CD4-positive, CD25-positive, alpha-beta regulatory T cell (primary cell): Measurements from ENCODE around the gene PIK3R2. TPM values are rescaled to one million over a fixed set of nuclear protein-coding genes. Genes with fewer than 3 reads are reported as not detected.
A peak's percentile ranks its signal among the peaks of the same experiment; 100 is the strongest.

ENCODE experiments used
- ATAC-seq, 2 donors: fragments of 150-1000 bp; cut with Tn5 transposase; one replicate each; pipeline ENCODE4 v1.10.0; 2021; ENCODE audit warnings: low read depth in 2 of 2, moderate number of reproducible peaks in 2 of 2, moderate library complexity in 1 of 2
- DNase-seq, 3 donors: peaks; one replicate each; pipeline versions ENCODE4 v3.0.0 to v3.0.0-alpha.2; 2012 to 2022; ENCODE audit warnings: mixed read lengths in 1 of 3
- H3K27ac ChIP-seq: one replicate; pipeline ENCODE4 v1.7.0; 2013; ENCODE audit warnings: mild to moderate bottlenecking, low read length; ENCODE audit not compliant: insufficient read depth, poor library complexity, severe bottlenecking
- H3K27me3 ChIP-seq: one replicate; pipeline ENCODE4 v1.7.0; 2013; ENCODE audit warnings: low read length; ENCODE audit not compliant: control insufficient read depth, insufficient read depth
- H3K36me3 ChIP-seq: one replicate; pipeline ENCODE4 v1.7.0; 2013; ENCODE audit warnings: mild to moderate bottlenecking, low read length, moderate library complexity; ENCODE audit not compliant: control insufficient read depth, insufficient read depth
- H3K4me1 ChIP-seq: 2 replicates; pipeline ENCODE4 v1.7.0; 2013; ENCODE audit warnings: mild to moderate bottlenecking, low read length; ENCODE audit not compliant: insufficient read depth, control insufficient read depth, poor library complexity, severe bottlenecking
- H3K4me3 ChIP-seq: one replicate; pipeline ENCODE4 v1.7.0; 2013; ENCODE audit warnings: low read depth, mild to moderate bottlenecking, low read length, moderate library complexity
- H3K9me3 ChIP-seq, 2 experiments: 1 replicate in 1 of 2; 2 replicates in 1 of 2; pipeline ENCODE4 v1.7.0; 2013; ENCODE audit warnings: low read length in 2 of 2, mild to moderate bottlenecking in 1 of 2, moderate library complexity in 1 of 2; ENCODE audit not compliant: control insufficient read depth in 2 of 2
- H3K27ac Mint-ChIP-seq, 3 donors: one replicate each; pipeline ENCODE4 v1.8.0; 2020 to 2022; ENCODE audit warnings: mild to moderate bottlenecking in 3 of 3, mixed read lengths in 3 of 3, moderate library complexity in 2 of 3
- H3K27me3 Mint-ChIP-seq: one replicate; pipeline ENCODE4 v1.8.0; 2022; ENCODE audit warnings: mild to moderate bottlenecking, mixed read lengths
- H3K36me3 Mint-ChIP-seq: one replicate; pipeline ENCODE4 v1.8.0; 2020; ENCODE audit warnings: mixed read lengths
- H3K4me1 Mint-ChIP-seq, 4 donors: one replicate each; pipeline ENCODE4 v1.8.0; 2020 to 2022; ENCODE audit warnings: mixed read lengths in 4 of 4, mild to moderate bottlenecking in 1 of 4
- H3K4me3 Mint-ChIP-seq, 4 donors: one replicate each; pipeline ENCODE4 v1.8.0; 2020 to 2022; ENCODE audit warnings: mild to moderate bottlenecking in 4 of 4, mixed read lengths in 4 of 4, moderate library complexity in 3 of 4
- H3K9me3 Mint-ChIP-seq, 7 donors: one replicate each; pipeline ENCODE4 v1.8.0; 2020 to 2022; ENCODE audit warnings: mixed read lengths in 7 of 7, mild to moderate bottlenecking in 3 of 7, moderate library complexity in 2 of 7
- polyA plus RNA-seq, 4 donors: library from polyadenylated mRNA; unstranded; fragments of 300-500 nt; fragmentation: Illumina TruSeq; gene quantifications; one replicate each; pipeline ENCODE4 v1.2.3, GENCODE V29; 2021
- total RNA-seq: library from RNA; stranded (reverse); gene quantifications from one replicate; pipeline ENCODE4 v1.2.3, GENCODE V29; 2022

PIK3R2 gene
- total and polyA plus RNA-seq, 5 donors from 2014 or later: 0.42 to 9.4 (median 3.2) TPM

DNA sequence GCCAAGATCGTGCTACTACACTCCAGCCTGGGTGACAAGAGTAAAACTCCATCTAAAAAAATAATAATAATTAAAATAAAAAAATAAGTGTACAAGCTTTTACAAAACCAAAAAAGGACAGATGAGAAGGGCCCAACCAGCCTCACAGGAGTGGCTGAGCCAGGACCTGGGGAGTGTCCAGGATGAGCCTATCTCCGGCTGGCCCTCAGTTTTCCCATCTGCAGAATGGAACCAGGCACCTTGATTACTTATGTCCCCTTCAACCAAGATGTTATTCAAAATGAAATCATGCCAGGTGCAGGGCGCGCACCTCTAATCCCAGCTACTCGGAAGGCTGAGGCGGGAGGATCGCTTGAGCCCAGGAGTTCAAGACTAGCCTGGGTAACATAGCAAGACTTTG lies 11.1 kb downstream of the PIK3R2 start:
- Mint-ChIP-seq H3K27me3 (no peaks in the 10 kb centered on the region), H3K4me1 (peaks cover 0 to 11% (median 5%) of the 10 kb centered on the region in 4 donors), H3K36me3 (peaks cover 15% of the 10 kb centered on the region), H3K27ac (peak overlapping the region in 1 of 3 donors; percentile 86), H3K4me3 (no peak overlapping the region), H3K9me3 (peaks cover 0 to 2% (median 0%) of the 10 kb centered on the region in 7 donors)
- ATAC-seq: no peak
- Histone ChIP-seq H3K4me1 (peaks cover 9% of the 10 kb centered on the region), H3K27ac (no peak overlapping the region), H3K4me3 (no peak overlapping the region), H3K27me3 (no peaks in the 10 kb centered on the region), H3K9me3 (no peaks in the 10 kb centered on the region), H3K36me3 (peaks cover 12% of the 10 kb centered on the region)
- DNase-seq: no peak

DNA sequence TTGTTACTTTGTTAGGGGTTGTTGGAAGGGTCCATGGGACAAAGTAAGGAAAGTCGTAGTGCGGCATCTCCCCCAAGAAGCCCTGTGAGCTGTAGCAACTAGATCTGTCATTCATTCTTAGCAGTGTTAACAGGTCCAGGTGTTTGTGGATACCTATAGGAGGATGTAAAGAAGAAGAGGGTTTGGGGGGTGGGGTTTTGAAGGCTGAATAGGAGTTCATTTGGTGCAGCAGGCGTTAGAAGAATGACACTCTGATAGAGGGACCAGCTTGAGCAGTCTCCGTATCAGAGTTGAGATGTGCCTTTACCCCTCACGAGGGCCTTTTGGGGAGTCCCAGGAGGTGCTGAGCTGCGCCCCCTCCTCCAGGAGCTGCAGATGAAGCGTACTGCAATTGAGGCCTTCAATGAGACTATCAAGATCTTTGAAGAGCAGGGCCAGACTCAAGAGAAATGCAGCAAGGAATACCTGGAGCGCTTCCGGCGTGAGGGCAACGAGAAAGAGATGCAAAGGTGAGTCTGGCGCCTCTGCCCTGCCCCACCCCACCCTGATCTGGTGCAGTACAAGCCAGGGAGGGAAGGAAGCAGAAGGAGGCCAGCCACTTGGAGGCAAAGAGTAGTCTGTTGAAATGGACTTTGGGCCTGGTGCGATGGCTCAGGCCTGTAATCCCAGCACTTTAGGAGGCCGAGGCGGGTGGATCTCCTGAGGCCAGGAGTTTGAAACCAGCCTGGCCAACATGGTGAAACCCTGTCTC lies 13.0 kb downstream of the PIK3R2 start:
- H3K4me1 Mint-ChIP-seq: peaks cover 0 to 5% (median 5%) of the 10 kb centered on the region in 4 donors
- no peak overlapping the region for H3K27ac Mint-ChIP-seq
- H3K9me3 ChIP-seq: no peaks in the 10 kb centered on the region

DNA sequence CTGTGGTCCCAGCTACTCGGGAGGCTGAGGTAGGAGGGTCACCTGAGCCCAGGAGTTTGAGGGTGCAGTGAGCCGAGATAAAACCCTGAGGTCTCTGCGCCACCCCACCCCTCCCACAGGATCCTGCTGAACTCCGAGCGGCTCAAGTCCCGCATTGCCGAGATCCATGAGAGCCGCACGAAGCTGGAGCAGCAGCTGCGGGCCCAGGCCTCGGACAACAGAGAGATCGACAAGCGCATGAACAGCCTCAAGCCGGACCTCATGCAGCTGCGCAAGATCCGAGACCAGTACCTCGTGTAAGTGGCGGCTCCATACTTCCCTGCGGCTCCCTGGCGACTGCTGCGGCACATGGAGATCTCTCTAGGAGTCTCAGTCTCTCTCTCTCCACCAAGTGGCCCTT lies 14.0 kb downstream of the PIK3R2 start:
- H3K27ac Mint-ChIP-seq: peak overlapping the region in 1 of 3 donors; percentile 52
- Histone ChIP-seq H3K27me3 (no peaks in the 10 kb centered on the region), H3K4me3 (no peak overlapping the region), H3K9me3 (no peaks in the 10 kb centered on the region), H3K4me1 (no peaks in the 10 kb centered on the region), H3K27ac (no peak overlapping the region), H3K36me3 (peaks cover 12% of the 10 kb centered on the region)
- H3K36me3 Mint-ChIP-seq: peaks cover 12% of the 10 kb centered on the region
- H3K9me3 Mint-ChIP-seq: peaks cover 0 to 2% (median 0%) of the 10 kb centered on the region in 7 donors
- H3K4me1 Mint-ChIP-seq: peaks cover 0 to 5% (median 5%) of the 10 kb centered on the region in 4 donors
- ATAC-seq: no peak
- no peaks in the 10 kb centered on the region for H3K27me3 Mint-ChIP-seq
- H3K4me3 Mint-ChIP-seq: no peak overlapping the region
- DNase-seq: no peak

More for the DNA sequence above, 13.0 kb downstream of the PIK3R2 start:
- DNase-seq: no peak
- H3K27ac ChIP-seq: no peak overlapping the region
- H3K4me3 Mint-ChIP-seq: no peak overlapping the region
- H3K4me1 ChIP-seq: peaks cover 5% of the 10 kb centered on the region
- peaks cover 12% of the 10 kb centered on the region for H3K36me3 Mint-ChIP-seq
- H3K27me3 ChIP-seq: no peaks in the 10 kb centered on the region
- peaks cover 12% of the 10 kb centered on the region for H3K36me3 ChIP-seq
- H3K9me3 Mint-ChIP-seq: peaks cover 0 to 2% (median 0%) of the 10 kb centered on the region in 7 donors
- no peak for ATAC-seq
- H3K4me3 ChIP-seq: no peak overlapping the region
- H3K27me3 Mint-ChIP-seq: no peaks in the 10 kb centered on the region

DNA sequence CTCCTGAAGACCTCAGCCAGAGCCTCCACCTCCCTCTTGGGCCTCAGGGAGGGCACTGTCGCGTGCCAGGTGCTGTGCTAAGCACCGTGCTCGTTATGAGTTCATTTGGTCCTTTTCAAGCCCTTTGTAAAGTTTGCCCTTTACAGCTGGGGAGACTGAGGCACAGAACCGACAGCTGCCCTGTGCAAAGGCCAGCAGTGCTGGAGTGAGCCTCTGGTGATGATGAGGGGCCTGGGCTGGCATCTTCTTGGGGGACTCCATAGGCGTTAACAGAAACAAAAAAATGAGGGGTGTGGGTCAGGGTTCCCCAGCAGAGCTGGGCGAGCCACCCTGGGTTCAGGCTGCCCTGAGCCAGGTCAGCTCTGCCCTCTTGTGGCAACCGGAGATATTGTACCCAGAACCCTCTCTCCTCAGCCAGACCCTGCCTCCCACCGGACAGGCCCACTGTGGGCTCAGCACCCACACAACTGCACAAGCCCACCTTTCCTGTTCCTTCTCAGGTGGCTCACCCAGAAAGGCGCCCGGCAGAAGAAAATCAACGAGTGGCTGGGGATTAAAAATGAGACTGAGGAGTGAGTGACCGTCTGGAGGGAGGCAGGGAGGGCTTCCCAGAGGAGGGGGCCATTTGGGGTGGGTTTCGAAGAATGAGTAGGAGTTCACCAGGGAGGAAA lies 15.1 kb downstream of the PIK3R2 start:
- Mint-ChIP-seq H3K9me3 (peaks cover 0 to 2% (median 0%) of the 10 kb centered on the region in 7 donors), H3K36me3 (peaks cover 12% of the 10 kb centered on the region), H3K27ac (peak overlapping the region in 1 of 3 donors; percentile 47), H3K4me1 (peaks cover 0 to 8% (median 5%) of the 10 kb centered on the region in 4 donors), H3K4me3 (peak overlapping the region in 2 of 4 donors; percentile 32 to 61), H3K27me3 (no peaks in the 10 kb centered on the region)
- no peaks in the 10 kb centered on the region for H3K4me1 ChIP-seq
- peaks cover 8% of the 10 kb centered on the region for H3K36me3 ChIP-seq
- DNase-seq: peak; percentile 42 to 64 (median 52)
- ATAC-seq: peak; percentile 61 to 79
- H3K4me3 ChIP-seq: no peak overlapping the region
- no peak overlapping the region for H3K27ac ChIP-seq
- no peaks in the 10 kb centered on the region for H3K9me3 ChIP-seq
- no peaks in the 10 kb centered on the region for H3K27me3 ChIP-seq

DNA sequence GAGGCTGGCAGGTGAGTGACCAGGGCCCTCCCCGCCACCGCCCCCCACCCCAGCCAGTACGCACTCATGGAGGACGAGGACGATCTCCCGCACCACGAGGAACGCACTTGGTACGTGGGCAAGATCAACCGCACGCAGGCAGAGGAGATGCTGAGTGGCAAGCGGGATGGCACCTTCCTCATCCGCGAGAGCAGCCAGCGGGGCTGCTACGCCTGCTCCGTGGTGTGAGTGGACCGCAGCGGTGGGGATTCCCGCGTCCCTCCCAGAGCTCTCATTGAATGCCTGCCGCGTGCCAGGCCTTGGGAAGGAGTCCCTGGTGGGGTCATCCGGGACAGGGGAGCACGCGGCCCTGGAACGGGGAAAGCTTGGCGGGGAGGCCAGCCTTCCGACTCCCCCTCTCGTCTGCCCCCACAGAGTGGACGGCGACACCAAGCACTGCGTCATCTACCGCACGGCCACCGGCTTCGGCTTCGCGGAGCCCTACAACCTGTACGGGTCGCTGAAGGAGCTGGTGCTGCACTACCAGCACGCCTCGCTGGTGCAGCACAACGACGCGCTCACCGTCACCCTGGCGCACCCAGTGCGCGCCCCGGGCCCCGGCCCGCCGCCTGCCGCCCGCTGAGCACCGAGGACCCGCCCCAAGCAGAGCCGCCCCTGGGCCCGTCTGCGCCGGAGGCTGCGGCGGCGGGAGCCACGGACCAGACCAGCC lies 15.9 kb downstream of the PIK3R2 start:
- peaks cover 3% of the 10 kb centered on the region for H3K36me3 ChIP-seq
- H3K27me3 ChIP-seq: no peaks in the 10 kb centered on the region
- ATAC-seq (no peak), DNase-seq (no peak)
- peaks cover 0 to 2% (median 0%) of the 10 kb centered on the region in 7 donors for H3K9me3 Mint-ChIP-seq
- H3K27ac Mint-ChIP-seq: no peak overlapping the region
- H3K9me3 ChIP-seq: no peaks in the 10 kb centered on the region
- H3K27me3 Mint-ChIP-seq: no peaks in the 10 kb centered on the region
- H3K4me3 Mint-ChIP-seq: no peak overlapping the region
- peaks cover 0 to 13% (median 6%) of the 10 kb centered on the region in 4 donors for H3K4me1 Mint-ChIP-seq
- peaks cover 12% of the 10 kb centered on the region for H3K36me3 Mint-ChIP-seq
- H3K27ac ChIP-seq: no peak overlapping the region
- H3K4me1 ChIP-seq: no peaks in the 10 kb centered on the region
- no peak overlapping the region for H3K4me3 ChIP-seq

GRCh38 chr19:18170714-18171255 lies 17.8 kb downstream of the PIK3R2 start:
- Mint-ChIP-seq H3K4me3 (peak overlapping the region in 1 of 4 donors; percentile 27), H3K27me3 (no peaks in the 10 kb centered on the region), H3K27ac (peak overlapping the region in 2 of 3 donors; percentile 32 to 86), H3K36me3 (peaks cover 9% of the 10 kb centered on the region), H3K9me3 (peaks cover 0 to 2% (median 0%) of the 10 kb centered on the region in 7 donors), H3K4me1 (peaks cover 3 to 25% (median 12%) of the 10 kb centered on the region in 4 donors)
- Histone ChIP-seq H3K4me3 (no peak overlapping the region), H3K4me1 (peaks cover 8% of the 10 kb centered on the region), H3K27ac (no peak overlapping the region), H3K9me3 (no peaks in the 10 kb centered on the region), H3K27me3 (no peaks in the 10 kb centered on the region), H3K36me3 (peaks cover 3% of the 10 kb centered on the region)
- ATAC-seq: no peak
- DNase-seq: no peak

GRCh38 chr19:18171605-18172327 lies 18.8 kb downstream of the PIK3R2 start:
- ATAC-seq (no peak), DNase-seq (no peak)
- Histone ChIP-seq H3K4me3 (no peak overlapping the region), H3K27ac (no peak overlapping the region), H3K27me3 (no peaks in the 10 kb centered on the region), H3K36me3 (peaks cover 3% of the 10 kb centered on the region), H3K4me1 (peaks cover 8% of the 10 kb centered on the region), H3K9me3 (no peaks in the 10 kb centered on the region)
- Mint-ChIP-seq H3K27me3 (no peaks in the 10 kb centered on the region), H3K27ac (peak overlapping the region in 2 of 3 donors; percentile 76 to 87), H3K4me1 (peaks cover 3 to 25% (median 12%) of the 10 kb centered on the region in 4 donors), H3K9me3 (no peaks in the 10 kb centered on the region), H3K4me3 (peak overlapping the region in 3 of 4 donors; percentile 22 to 64 (median 41)), H3K36me3 (peaks cover 5% of the 10 kb centered on the region)
